ENCODE measurements around the gene PFKFB2. TPM values are rescaled to one million over a fixed set of nuclear protein-coding genes. Genes with fewer than 3 reads are reported as not detected.
A peak's percentile ranks its signal among the peaks of the same experiment; 100 is the strongest.

The PFKFB2 gene
- total RNA-seq, 1 experiment from 2014 or later = 28.0 TPM

GRCh38 chr1:207103892-207104373 is 50.9 kb downstream of the PFKFB2 start, which contains the start of gene C4BPA:
Gene C4BPA, plus strand, starts transcription at chr1:207104233. Its CDS starts 8,793 bp downstream, at chr1:207113026.
- DNase-seq = no peak
- ChIA-PET CTCF (interaction anchor here (0.5 kb wide), 1 partner anchor 406 kb away, joined by 4 read pairs; no protein-coding TSS in a partner anchor), POLR2A (ENCODE audit: unreplicated experiment) (no interaction called here)
- intact Hi-C loops (cut with micrococcal nuclease; ENCODE audit: unreplicated experiment) = loop anchor here (10.0 kb wide), 1 partner anchor 61 kb away; no protein-coding TSS in a partner anchor
- Histone ChIP-seq H3F3A (ENCODE audit: insufficient read depth, low read depth) (peaks cover 7% of the 10 kb centered on the region; the same call in 1 of the 2 replicates), H3K36me3 (ENCODE audit: low read depth) (no peaks in the 10 kb centered on the region), H3K4me1 (replicated peaks; ENCODE audit: insufficient read depth) (0 out of 2 replicates have a peak, but pooled peaks cover 10% of the 10 kb centered on the region), H3K9me3 (ENCODE audit: insufficient read depth, low read depth) (no peaks in the 10 kb centered on the region), H2AFZ (peak within 1 kb of the TSS; percentile 56; the same call in 1 of the 2 replicates), H3K4me2 (no peak within 1 kb of the TSS), H3K4me3 (no peak within 1 kb of the TSS), H4K20me1 (ENCODE audit: insufficient read depth) (no peaks in the 10 kb centered on the region), H3K9me2 (ENCODE audit: insufficient read depth) (no peaks in the 10 kb centered on the region), H3K27me3 (ENCODE audit: insufficient read depth, low read depth) (no peaks in the 10 kb centered on the region), H3K27ac (no peak within 1 kb of the TSS), H3K79me2 (ENCODE audit: low read depth) (no peaks in the 10 kb centered on the region)
- BruUV-seq (replicated peaks) = no TSS peak
- TF ChIP-seq CTCF (conservative IDR thresholded peaks at IDR 0.05) (no peak), EZH2 (IDR thresholded peaks at IDR 0.05; ENCODE audit: low read depth) (no peak)

GRCh38 chr1:207109004-207109403 is 55.9 kb downstream of the PFKFB2 start:
- Histone ChIP-seq H3K27me3 (ENCODE audit: insufficient read depth, low read depth) (no peaks in the 10 kb centered on the region), H3K4me2 (no peak overlapping the region), H3K9me3 (ENCODE audit: insufficient read depth, low read depth) (peaks cover 4% of the 10 kb centered on the region; the same call in 1 of the 2 replicates), H3K79me2 (ENCODE audit: low read depth) (no peaks in the 10 kb centered on the region), H3K4me3 (no peak overlapping the region), H3K4me1 (replicated peaks; ENCODE audit: insufficient read depth) (0 out of 2 replicates have a peak, but pooled peaks cover 10% of the 10 kb centered on the region), H3K27ac (no peak overlapping the region), H2AFZ (no peak overlapping the region), H4K20me1 (ENCODE audit: insufficient read depth) (no peaks in the 10 kb centered on the region), H3K9me2 (ENCODE audit: insufficient read depth) (no peaks in the 10 kb centered on the region), H3K36me3 (ENCODE audit: low read depth) (no peaks in the 10 kb centered on the region), H3F3A (ENCODE audit: insufficient read depth, low read depth) (peaks cover 13% of the 10 kb centered on the region; the same call in 1 of the 2 replicates)
- TF ChIP-seq CTCF (conservative IDR thresholded peaks at IDR 0.05) (no peak), EZH2 (IDR thresholded peaks at IDR 0.05; ENCODE audit: low read depth) (no peak)
- no TSS peak for BruUV-seq (replicated peaks)
- CTCF ChIA-PET = no interaction called here
- POLR2A ChIA-PET (ENCODE audit: unreplicated experiment) = no interaction called here
- peak in 1 of 2 experiments; percentile 70 for DNase-seq
- intact Hi-C loops (cut with micrococcal nuclease; ENCODE audit: unreplicated experiment) = loop anchor here (10.0 kb wide), 1 partner anchor 56 kb away; no protein-coding TSS in a partner anchor

DNA sequence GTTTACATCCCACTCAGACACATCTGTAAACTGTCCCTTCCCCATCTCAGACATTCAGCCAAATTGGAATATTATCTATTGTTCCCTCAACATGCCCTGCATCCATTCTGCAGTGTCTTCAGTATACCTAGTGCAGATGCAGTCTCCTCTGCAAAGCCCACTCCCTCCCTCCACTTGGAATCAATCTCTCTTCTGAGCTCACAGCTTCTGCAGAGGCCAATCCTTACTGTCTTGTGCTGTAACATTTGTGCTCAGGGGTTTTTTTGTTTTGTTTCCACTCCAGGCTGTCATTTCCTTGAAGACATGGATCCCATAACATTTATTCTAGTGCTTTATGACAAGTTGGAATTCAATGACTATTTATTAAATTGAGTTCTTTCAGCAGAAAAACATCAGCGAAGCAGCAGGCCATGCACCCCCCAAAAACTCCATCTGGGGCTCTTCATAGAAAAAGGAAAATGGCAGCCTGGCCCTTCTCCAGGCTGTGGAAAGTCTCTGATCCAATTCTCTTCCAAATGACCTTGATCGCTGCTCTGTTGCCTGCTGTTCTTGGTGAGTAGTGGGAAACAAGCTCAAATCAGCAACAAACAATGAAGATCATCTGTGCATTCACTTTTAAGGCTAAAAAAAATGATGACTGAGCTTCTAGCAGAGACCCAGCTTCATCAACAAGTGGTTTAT is 59.7 kb downstream of the PFKFB2 start:
- no peaks in the 10 kb centered on the region for H4K20me1 ChIP-seq (ENCODE audit: insufficient read depth)
- CTCF ChIA-PET = no interaction called here
- BruUV-seq (replicated peaks) = no TSS peak

More for the DNA sequence above, 59.7 kb downstream of the PFKFB2 start:
- Histone ChIP-seq H3K36me3 (ENCODE audit: low read depth) (no peaks in the 10 kb centered on the region), H3K9me3 (ENCODE audit: insufficient read depth, low read depth) (peaks cover 4% of the 10 kb centered on the region; the same call in 1 of the 2 replicates), H3K27ac (no peak overlapping the region), H2AFZ (no peak overlapping the region), H3F3A (ENCODE audit: insufficient read depth, low read depth) (peaks cover 13% of the 10 kb centered on the region; the same call in 1 of the 2 replicates), H3K4me3 (no peak overlapping the region), H3K4me2 (no peak overlapping the region), H3K9me2 (ENCODE audit: insufficient read depth) (no peaks in the 10 kb centered on the region), H3K4me1 (replicated peaks; ENCODE audit: insufficient read depth) (0 out of 2 replicates have a peak, but pooled peaks cover 7% of the 10 kb centered on the region), H3K27me3 (ENCODE audit: insufficient read depth, low read depth) (no peaks in the 10 kb centered on the region), H3K79me2 (ENCODE audit: low read depth) (no peaks in the 10 kb centered on the region)
- no peak for TF ChIP-seq EZH2 (IDR thresholded peaks at IDR 0.05; ENCODE audit: low read depth)
- no peak for TF ChIP-seq CTCF (conservative IDR thresholded peaks at IDR 0.05)
- DNase-seq = no peak
- intact Hi-C loops (cut with micrococcal nuclease; ENCODE audit: unreplicated experiment) = no loop called here
- POLR2A ChIA-PET (ENCODE audit: unreplicated experiment) = no interaction called here
